GM21717 (cell line): ENCODE measurements around the gene PRELP.
"Not testable (repeated sequence)": the region's sequence is repeated elsewhere in the genome, so short reads cannot be mapped to it uniquely, and the experiment has no call there.

Source experiments
- ATAC-seq: cut with Tn5 transposase; IDR thresholded peaks from one replicate; pipeline ENCODE4 v1.9.1; 2021; ENCODE audit warnings: mild to moderate bottlenecking, moderate library complexity; ENCODE audit not compliant: unreplicated experiment

PRELP gene

DNA sequence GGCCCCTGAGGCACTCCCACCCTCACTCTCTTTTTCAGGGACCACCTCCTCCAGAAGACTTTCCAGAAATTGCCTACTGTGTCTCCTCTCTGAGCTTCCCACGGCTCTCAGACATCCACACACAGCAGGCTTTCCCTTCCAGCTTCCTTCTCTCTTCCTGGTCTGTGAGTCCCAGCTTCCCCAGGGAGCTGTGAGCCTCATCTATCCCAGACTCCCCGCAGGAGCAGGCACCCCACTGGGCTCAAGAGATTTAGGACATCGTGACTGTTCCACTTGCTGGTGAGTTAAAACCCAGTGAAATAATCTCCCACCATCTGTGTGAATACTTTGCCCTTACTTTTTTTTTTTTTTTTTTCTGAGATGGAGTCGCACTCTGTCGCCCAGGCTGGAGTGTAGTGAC, 22.0 kb upstream of the PRELP start:
- no peak for ATAC-seq

DNA sequence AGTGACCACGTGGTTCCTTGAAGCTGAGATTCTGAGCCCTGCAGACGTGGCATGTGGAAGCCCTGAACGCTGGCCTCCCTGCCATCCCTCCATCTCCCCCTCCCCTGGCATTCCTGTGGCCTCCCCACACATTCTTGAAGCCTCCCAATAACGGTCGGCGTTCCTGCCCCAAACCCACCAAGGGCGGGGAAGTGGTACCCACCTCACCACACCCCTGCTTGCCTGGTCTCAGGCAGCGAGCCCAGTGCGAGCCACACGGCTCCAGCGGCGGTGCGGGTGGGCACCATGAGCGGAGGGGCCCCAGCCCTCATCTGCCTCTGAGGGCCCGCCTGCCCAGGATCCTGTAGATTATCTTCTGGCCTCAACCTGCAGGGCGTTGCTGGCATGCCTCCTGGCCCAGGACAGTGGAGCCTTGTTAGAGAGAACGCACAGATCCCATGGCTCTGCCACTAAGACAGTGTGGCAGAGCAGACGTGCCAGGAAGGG, 20.6 kb upstream of the PRELP start:
- ATAC-seq: no peak

DNA sequence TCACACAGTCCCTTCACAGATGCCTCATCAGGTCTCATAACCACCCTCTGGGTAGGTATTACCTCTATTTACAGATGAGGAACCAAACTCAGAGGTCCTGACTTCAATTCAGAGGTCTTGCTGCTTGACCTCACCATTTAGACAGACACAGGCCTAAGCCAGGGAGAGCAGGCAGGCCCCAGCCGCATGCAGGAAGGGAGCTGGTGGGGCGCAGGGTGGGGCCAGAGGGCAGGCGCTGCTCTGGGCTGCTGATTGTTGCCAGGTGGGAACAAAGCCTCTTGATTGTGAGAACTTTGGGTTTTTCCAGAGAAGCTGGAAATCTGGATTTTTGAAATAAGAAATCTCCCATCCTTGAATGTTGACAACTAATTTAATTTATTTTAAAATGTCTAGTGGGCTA, 19.9 kb upstream of the PRELP start:
- ATAC-seq: no peak

DNA sequence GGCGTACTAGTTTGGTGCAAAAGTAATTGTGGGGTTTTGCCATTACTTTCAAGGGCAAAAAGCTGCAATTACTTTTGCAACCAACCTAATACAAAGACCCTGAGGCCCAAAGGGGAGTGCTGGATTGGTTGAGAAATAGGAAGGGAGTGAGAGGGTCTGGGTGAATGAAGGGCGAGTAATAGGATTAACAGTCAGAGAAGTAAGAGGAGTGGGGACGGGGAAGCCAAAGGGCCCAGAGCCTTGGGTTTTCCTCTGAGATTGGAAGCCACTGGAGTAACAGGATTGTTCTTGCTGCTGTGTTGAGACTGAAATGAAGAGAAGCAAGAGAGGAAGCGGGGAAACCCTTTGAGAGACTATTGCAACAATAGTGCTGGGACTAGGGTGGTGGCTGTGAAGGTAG, 19.0 kb upstream of the PRELP start:
- ATAC-seq: no peak

DNA sequence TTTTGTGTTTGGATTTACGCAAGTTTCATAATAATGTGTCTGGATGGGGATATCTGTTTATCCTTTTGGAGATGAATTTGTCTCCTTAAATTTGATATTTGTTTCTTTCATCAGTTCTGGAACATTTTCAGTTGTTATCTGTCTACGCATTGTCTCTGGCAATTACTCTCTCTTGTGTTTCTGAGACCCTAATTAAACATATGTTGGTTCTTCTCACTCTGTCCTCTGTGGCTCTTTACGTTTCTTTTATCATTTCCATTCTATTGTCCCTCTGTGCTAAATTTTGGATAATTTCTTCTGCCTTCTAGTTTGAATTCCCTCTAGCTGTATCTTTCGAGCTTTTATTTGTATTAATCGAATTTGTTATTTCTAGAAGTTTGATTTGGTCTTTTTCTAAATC, 17.5 kb upstream of the PRELP start:
- no peak for ATAC-seq

DNA sequence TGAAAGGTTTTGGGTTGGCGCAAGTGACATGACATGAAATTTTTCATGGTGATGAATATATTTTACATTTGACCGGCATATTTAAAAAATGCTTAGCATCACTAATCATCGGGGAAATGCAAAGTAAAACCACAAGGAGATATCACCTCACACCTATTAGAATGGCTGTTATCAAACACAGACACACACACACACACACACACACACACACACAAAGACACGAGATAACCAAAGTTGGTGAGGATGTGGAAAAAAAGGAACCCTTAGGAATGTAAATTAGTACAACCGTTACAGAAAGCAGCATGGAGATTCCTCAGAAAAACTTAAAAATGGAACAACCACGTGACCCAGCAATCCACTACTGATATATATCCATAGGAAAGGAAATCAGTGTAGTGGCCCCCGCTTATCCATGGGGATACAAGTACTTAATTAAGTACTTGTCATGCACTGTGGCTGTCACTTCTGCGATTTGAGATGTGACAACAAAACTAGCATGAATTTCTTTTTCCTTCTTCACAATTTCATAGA, 15.9 kb upstream of the PRELP start:
- ATAC-seq: no peak

DNA sequence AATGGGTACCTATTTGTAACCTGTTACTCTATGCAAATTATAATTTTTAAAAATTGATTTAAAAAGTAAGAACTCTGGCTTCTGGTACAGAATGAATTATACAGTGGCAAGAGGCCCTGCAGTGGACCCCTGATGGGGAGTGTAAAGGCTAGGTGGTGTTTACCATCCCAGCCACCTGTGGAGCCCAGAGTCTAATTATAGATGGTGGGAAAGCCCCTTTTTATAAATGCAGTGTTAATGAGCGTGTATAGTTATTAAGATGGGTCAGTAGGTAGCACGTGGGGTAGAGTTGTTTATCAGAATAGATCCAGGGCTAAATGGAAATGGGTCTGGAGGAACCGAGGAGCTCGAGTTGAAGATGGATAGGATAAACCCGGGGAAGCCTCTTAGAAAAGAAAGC, 13.9 kb upstream of the PRELP start:
- no peak for ATAC-seq

DNA sequence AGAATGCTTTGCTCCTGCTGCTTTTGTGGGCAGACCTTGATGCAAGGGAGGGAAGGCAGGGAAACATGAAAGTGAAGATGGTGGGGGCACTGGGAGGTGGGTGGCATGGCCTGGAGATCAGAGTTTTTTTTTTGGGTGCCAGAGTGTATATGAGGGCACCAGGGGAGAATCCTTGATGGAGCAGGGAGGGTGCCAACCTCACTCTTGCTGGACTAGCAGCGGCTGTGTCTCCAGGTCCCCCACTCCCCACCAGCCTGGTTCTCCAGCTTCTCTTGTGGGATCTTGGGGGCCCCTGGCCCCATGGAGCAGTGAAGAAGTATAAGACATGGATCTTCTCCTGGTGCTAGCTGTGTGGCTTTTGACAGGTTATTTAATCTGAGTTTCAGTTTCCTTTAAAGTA, 13.5 kb upstream of the PRELP start:
- ATAC-seq: no peak

DNA sequence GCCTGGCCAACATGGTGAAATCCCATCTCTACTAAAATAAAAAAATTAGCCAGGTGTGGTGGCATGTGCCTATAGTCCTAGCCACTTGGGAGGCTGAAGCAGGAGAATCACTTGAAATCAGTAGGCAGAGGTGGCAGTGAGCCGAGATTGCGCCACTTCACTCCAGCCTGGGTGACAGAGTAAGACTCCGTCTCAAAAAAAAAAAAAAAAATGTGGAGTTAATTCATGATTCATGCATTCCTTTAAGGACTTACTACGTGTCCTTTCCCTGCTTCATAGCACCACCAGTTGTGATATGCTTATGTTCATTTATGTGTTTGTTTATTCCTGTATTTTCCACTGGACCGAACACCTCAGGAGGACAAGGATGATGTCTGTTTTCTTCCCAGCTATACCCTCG, 12.7 kb upstream of the PRELP start:
- ATAC-seq: no peak

DNA sequence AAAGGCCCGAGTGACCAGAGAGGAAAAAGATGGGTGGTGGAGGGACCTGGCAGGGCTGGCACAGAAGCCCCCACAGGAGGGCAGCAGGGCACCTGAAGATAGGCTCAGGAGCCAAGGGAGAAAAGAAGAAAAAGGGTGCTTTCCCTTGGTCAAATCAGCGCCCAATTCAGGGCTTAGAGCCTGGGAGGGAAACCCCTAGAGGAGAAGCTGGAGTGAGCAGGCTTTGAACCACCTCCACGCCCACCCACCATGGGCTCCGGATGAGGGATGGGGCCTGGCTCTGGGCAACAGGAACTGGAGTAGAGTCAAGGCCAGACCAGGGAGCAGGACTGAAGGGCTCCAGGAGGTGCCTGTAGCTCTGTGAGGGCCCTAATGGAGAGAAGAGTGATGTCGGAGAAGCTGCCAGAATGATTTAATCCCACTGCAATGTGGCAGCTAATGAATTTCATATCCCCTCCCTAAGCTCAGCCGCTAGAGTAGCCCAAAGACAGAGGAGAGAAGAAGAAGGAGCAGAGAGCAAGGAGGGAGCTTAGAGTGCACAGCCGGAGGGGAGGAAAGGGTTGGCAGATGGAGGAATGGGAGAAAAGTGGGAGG, 12.0 kb upstream of the PRELP start:
- no peak for ATAC-seq

DNA sequence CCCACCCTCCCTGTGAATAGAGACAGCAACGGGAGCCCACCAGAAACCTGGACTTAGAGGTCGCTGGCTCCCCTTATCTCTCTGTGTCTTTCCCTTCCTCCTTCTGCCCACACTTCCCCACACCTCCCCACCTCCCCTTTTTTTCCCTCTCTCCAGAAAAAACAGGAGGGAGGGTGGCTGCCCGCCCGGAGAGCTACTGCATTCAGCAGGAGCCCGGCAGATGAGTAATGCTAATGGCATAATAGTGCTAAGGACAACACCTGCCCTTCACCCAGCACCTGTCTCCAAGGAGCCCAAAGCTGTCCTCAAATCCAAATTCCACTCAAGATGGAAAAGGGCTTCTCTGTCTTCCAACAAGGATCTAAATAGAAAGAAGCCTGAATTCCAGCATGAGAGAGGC, 11.4 kb upstream of the PRELP start:
- no peak for ATAC-seq

DNA sequence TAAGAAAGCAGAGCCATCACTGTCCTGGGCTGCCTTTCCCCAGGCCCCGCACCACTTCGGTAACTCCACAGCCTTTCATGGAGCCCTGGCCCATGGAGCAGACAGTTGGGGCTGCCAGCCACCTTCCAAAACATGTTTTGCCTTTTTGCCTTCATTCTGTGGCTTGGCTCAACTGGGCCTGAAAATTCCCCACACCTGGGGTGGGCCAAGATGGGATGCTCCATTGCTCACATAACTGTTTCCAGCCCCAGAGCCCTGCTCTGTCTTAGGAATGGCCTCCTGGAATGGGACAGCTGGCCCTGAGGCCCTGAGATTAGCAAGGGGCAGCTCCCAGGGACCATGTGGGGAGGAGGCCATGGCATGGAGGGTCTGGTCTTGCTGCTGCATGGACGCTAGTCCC, 10.9 kb upstream of the PRELP start:
- no peak for ATAC-seq

DNA sequence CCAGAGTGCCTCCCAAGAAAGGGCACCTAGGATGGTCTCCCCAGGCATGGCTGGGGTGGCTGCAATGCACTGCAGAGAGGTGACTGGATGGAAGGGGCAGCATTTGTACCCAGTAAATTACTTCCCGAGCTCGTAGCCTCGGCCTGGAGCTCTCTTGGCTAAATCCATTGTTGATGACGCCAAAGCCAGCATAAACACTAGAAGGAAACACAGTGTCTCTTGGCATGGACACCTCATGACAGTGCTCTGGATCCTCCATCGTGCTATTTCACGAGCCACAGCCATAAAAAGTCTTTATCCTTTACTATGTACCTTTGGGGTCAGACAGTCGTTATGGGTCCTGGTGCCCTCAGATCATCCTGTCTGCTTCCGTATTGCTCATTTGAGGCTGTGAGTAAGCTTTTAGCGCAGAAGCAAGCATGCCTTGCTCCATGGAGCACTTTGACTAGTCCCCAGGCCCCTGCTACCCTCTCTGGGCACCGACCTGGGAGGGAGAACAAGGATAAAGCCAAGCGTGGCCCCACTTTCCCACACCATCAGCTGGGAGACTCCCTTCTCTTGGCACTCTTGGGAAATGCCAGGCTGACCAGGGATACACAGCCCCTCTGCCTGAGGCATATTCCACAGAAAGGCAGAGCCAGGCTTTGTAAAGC, 10.3 kb upstream of the PRELP start:
- ATAC-seq: no peak

DNA sequence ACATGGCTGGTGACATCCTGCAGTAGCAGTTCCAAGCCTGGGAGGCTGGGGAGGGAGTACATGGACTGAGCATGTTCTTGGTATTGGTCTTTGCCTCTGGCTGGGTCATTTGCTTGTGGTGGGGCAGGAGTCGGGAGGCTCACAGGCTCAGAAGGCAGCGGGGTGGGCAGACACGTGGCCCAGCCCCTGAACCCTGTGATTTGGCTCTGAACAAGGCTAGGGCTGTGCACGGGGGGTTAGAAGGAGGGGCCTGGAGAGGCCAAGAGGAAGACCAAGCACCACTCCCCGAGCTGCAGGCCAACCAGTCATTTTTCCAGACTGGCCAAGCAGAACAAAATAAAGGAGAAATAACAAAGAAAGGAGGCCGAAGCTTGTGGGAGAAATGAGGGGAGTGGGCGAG, 9.7 kb upstream of the PRELP start:
- no peak for ATAC-seq

DNA sequence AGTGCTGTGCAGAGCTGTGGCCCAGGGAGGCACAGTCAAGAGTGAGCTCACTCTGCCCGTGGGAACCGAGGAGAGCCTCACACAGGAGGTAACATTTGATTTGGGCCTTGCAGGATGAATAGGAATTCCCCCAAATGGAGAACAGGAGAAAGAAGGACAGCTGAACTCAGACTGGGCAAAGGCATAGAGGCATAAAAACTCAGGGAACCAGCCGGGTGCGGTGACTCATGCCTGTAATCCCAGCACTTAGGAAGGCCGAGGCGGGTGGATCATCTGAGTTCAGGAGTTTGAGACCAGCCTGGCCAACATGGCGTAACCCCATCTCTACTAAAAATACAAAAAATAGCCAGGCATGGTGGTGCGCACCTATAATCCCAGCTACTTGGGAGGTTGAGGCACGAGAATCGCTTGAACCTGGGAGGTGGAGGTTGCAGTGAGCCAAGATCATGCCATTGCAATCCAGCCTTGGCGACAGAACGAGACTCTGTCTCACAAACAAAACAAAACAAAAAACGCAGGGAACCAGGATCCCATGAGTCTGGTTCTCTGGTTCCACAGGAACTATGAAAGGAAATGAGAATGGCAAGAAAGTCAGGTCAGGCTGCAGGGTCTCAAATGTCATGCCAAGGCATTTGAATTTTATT, 8.6 kb upstream of the PRELP start:
- ATAC-seq: not testable (repeated sequence)

DNA sequence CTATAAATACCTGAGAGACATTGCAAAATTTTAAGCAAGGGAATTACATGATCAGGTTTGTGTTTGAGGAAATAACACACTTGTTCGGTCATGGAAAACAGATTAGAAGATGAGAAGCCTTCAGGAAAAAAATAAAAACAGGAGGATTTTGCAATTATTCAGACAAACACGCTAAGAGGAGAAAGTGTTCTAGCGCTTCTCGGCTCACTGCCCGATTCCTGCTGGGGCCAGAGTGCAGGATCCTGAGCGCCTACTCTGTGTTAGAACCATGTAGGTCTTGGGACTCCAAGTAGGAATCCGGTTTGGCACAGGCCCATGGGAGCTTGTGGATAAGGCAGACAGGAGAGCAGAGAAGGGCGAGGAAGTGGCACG, 8.1 kb upstream of the PRELP start:
- ATAC-seq: no peak

DNA sequence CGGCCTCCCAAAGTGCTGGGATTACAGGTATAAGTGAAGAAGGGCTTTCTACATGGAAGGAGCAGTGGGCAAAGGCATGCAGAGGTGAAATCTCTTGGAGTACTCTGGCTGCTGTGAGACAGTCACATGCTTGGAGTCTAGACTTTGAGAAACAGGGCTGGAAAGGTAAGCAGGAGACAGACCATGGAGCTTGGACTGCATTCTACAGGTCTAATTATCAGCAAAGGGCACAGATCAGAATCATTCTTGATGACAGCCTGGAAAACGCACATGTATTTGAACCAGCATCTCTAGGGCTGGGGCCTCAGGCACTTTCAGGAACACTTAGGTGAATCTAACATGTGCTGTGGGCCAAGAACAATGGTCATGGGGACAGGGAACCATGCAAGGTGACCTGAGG, 7.3 kb upstream of the PRELP start:
- ATAC-seq: no peak

DNA sequence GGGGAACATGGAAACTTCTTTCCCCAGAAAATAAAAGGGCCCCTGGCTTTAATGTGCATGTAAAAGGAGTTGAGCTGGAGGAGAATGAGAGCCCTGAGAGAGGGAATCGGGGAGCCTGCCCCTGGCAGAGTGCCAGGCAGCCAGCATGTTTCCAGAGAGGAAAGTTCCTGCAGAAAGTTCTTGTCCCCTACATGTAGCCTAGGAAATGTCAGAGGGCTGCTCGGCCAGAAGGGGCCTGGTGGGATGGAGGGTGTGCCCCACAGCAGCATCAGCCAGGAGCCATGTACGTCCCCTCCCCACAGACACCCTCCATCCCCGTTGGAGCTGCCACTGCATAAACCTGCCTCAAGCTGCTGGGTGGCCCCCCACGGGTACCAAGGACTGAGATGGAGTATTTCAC, 5.4 kb upstream of the PRELP start:
- no peak for ATAC-seq

DNA sequence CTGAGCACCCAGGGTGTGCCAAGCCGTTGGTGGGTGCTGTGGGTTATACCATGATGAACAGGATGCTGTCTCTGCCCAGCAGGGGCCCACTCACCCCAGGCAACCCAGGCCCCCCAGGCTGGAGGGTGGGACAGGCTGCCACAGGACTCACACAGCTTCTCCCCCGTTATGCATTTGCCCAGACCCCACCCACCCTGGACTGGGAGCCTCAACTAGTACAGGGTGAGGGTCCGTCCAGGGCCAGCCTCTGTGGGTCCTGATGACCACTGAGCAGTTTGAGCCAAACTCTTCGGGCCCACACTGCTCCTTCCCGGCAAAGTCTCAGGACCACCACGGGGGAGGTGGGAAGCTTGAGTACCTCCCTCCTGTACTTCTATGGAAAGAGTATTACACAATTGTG, 3.8 kb upstream of the PRELP start:
- ATAC-seq: no peak

DNA sequence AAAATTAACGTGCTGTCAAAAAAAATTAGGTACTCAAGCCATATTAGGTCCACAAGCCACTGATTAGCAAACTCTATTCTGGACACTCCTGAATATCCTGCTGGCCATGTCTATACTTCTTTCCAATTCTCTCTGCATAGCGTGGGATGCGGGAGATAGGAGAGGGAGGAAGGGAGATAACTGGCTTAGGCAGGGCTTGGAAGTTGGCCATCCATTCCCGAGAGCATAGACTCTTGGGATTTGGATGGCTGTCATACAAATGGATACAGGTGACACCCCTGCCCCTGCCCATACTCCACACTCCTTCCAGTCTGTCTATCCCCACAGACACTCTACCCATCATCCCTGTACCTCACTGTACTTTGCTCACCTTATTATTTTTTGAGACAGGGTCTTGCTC, 2.3 kb upstream of the PRELP start:
- ATAC-seq: no peak

DNA sequence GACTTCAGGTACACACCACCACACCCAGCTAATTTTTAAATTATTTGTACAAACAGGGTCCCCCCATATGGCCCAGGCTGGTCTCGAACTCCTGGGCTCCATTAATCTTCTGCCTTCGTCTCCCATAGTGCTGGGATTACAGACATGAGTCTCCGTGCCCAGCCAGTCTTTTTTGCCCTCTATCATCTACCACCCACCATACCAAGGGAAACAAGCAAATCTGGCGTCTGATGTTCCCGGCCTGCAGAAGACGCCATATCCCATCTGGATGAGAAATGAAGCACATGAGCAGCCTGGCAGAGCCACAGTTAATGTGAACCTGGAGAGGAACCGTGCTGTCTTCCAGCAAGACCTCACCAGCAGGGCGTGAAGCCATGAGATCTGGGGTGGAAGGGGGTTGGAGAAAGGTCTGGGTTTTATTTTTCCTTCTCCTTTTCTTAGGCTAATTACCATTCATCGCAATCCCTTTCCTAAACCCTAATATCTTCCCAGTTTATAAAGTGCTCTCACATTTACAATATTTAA, 1.8 kb upstream of the PRELP start:
- no peak for ATAC-seq

DNA sequence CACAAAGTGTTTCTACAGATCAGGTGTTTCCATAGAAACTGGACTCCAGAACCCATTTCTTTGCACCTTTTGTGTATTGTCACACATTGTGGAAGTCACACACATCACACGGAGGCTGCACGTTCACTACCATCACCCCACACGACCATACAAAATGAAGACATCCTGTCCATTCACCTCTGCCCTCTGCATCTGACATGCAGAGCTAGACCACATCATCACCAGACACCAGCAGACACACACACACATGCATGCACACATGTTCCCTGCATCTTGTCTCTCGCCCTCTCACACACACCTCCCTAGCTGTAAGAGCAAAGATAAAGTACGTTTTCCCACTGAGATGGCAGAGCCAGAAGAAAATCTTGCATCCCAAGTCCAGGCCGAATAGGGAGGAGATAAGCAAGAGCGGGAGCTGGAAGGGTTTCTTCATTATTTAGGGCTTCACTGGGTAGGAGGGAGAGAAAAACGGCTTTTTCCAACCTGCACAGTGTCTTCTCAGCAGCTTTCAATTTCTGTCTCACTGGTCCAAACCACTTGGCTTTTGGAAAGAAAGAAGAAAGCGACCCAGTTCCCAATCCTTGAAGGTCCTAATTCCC, 709 bp downstream of the PRELP start:
- no peak for ATAC-seq
